ENCODE results near the gene SMARCD2.
A peak's percentile ranks its signal among the peaks of the same experiment; 100 is the strongest.

SMARCD2 gene

DNA sequence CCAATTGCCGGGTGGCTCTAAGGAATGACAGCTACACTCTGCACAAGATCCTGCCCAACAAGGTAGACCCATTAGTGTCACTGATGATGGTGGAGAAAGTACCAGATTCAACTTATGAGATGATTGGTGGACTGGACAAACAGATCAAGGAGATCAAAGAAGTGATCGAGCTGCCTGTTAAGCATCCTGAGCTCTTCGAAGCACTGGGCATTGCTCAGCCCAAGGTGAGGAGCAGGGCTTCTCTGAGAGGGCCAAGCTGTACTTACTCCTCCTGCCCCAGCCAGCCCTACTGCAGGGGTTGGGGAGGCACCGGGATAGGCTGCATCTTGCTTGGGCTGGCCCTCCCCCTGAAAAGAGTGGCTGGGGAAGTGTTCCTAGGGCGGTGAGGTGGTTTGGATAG is 12.2 kb downstream of the SMARCD2 start:
- no peak overlapping the region for H3K4me3 ChIP-seq
- H3K27me3 ChIP-seq = no peaks in the 10 kb centered on the region
- no peak overlapping the region for H3K27ac ChIP-seq
- peaks cover 60% of the 10 kb centered on the region for H4K20me1 ChIP-seq
- H3K36me3 ChIP-seq = peaks cover 75% of the 10 kb centered on the region
- H3K9ac ChIP-seq = no peak overlapping the region
- H3K4me1 ChIP-seq = peaks cover 77% of the 10 kb centered on the region
- TF ChIP-seq Cebpa-rat (IDR thresholded peaks at IDR 0.05) = no peak
- H3K9me3 ChIP-seq = no peaks in the 10 kb centered on the region
- no peak overlapping the region for H3K4me2 ChIP-seq

DNA sequence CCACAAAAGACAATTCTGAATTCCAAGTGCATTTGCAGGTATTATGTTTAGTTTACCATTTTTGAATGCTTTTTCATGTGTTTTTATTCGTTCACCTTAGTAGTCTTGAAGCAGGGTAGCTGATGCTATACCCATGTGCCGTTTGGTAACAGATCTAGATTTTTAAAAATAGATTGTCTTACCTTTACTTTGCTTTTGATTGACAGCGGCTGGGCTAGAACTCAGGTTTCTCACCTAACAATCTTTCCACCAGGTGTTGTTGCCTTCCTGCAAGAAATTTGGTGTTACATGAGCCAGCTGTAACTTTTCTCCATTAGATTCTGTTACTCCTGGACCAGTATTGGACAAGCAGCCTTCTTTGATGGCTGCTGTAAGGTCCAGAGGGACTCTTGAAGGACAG is 13.5 kb downstream of the SMARCD2 start:
- no peak overlapping the region; the same call in 1 of the 2 replicates for H3K9ac ChIP-seq
- H3K9me3 ChIP-seq = no peaks in the 10 kb centered on the region
- no peaks in the 10 kb centered on the region for H3K27me3 ChIP-seq
- no peak for TF ChIP-seq Cebpa-rat (IDR thresholded peaks at IDR 0.05)
- H3K36me3 ChIP-seq = peaks cover 75% of the 10 kb centered on the region
- peak overlapping the region; percentile 86 for H3K4me3 ChIP-seq
- H4K20me1 ChIP-seq = peaks cover 52% of the 10 kb centered on the region
- H3K27ac ChIP-seq = no peak overlapping the region
- H3K4me1 ChIP-seq = peaks cover 77% of the 10 kb centered on the region
- H3K4me2 ChIP-seq = peak overlapping the region; percentile 90

DNA sequence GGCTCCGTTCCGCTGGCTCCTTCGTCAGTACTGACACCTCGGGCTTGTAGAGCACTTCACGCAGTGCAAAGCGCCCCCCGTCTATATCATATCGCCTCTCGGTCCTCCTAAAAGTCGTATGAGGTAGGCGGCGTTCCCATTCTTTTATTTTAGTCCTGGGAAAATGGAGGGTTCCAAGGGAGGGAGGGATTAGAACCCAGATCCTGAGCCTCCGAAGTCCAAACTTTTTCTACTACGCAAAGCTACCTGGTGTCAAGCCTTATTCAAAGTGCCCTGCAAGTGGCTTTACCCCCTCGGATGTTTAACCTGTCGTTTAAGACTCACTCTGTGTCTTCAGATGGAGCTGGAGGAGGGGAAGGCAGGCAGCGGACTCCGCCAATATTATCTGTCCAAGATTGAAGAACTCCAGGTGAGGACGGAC is 14.7 kb downstream of the SMARCD2 start:
- Histone ChIP-seq H3K4me3 (peak overlapping the region; percentile 86), H3K4me1 (peaks cover 77% of the 10 kb centered on the region), H3K4me2 (peak overlapping the region; percentile 90), H3K27ac (peak overlapping the region; percentile 96), H3K27me3 (no peaks in the 10 kb centered on the region), H4K20me1 (peaks cover 49% of the 10 kb centered on the region), H3K9me3 (no peaks in the 10 kb centered on the region), H3K36me3 (peaks cover 75% of the 10 kb centered on the region), H3K9ac (peak overlapping the region; percentile 91)
- TF ChIP-seq Cebpa-rat (IDR thresholded peaks at IDR 0.05) = no peak

DNA sequence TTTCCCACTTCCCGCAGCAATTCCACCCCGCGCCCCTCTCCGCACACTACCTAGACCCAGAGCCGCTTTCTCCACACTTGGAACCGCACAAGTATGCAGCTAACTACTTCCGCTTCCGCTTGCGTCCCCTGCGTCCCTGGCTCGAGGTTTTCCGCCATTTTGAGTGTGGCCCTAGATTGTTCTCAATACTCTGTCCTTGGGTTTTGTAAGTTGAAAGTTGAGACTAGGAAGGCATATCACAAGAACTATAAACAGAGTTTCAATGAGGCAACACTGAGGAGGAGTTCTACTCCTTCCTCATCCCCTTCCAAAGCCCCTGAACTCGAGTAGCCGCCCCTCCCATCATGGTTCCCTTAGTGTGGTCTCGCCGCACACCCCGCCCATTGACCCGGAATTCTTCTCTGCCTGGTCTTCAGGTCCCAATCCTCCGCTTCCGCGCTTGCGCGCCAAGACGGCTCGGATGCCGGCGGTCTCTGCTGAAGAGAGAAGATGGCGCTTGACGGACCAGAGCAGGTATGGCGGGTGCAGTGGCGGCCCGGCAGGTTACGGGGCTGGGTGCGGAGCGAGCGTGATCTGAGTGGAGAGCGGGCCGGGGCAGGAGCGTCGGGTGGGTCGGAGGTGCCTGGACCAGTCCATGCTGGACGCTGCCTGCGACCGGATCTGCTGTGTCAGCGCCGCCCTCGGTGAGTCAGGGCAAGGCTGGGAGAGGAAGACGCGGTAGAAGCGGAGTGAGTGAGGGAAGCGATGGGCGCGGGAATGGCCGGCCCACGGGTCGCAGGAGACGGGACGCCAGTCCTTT is 15.3 kb downstream of the SMARCD2 start, which contains the start of the genes FTSJ3 and PSMC5:
Gene FTSJ3 (minus strand): TSS at position 662 of the 799 bp plus-strand sequence. CDS start 761 bp downstream, outside the sequence.
Gene PSMC5 (plus strand): TSS at position 430 of the 799 bp plus-strand sequence. CDS start 60 bp downstream, at position 490.
- H3K4me3 ChIP-seq = peak within 1 kb of the TSS; percentile 86
- no peak for TF ChIP-seq Cebpa-rat (IDR thresholded peaks at IDR 0.05)
- H3K27ac ChIP-seq = peak within 1 kb of the TSS; percentile 96
- no peaks in the 10 kb centered on the region for H3K9me3 ChIP-seq
- peak within 1 kb of the TSS; percentile 91 for H3K9ac ChIP-seq
- H3K4me2 ChIP-seq = peak within 1 kb of the TSS; percentile 93
- H3K36me3 ChIP-seq = peaks cover 75% of the 10 kb centered on the region
- H3K27me3 ChIP-seq = no peaks in the 10 kb centered on the region
- H3K4me1 ChIP-seq = peaks cover 77% of the 10 kb centered on the region
- peaks cover 49% of the 10 kb centered on the region for H4K20me1 ChIP-seq

DNA sequence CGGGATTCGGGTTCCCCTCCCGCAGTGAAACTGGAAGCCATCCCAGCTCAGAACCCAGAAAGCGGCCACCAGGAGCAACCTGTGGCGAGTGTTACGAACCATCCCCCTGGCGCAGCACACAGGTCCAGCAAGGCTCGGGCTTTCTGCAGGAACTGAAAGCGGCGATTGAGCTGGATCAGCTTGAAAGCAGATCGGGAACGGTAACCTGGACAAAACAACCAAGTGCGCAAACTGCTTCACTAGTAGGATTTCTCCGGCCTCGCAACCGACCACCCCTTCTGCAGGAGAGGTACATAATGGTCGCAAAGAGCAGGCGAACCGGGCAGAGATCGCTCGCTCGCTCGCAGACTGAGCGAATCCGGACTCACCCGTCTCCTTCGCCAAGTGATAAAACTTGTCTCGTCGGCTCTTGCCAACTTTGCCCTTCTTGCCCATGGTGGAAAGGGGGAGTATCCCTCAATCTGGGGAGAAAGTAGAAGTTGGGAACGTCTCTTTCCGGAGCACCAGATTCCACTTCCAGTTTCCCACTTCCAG is 15.9 kb downstream of the SMARCD2 start:
- peaks cover 75% of the 10 kb centered on the region for H3K36me3 ChIP-seq
- H3K9me3 ChIP-seq = no peaks in the 10 kb centered on the region
- peak overlapping the region; percentile 86 for H3K4me3 ChIP-seq
- TF ChIP-seq Cebpa-rat (IDR thresholded peaks at IDR 0.05) = no peak
- peak overlapping the region; percentile 96 for H3K27ac ChIP-seq
- peaks cover 49% of the 10 kb centered on the region for H4K20me1 ChIP-seq
- H3K4me1 ChIP-seq = peaks cover 77% of the 10 kb centered on the region
- peak overlapping the region; percentile 93 for H3K4me2 ChIP-seq
- H3K9ac ChIP-seq = peak overlapping the region; percentile 91
- no peaks in the 10 kb centered on the region for H3K27me3 ChIP-seq

DNA sequence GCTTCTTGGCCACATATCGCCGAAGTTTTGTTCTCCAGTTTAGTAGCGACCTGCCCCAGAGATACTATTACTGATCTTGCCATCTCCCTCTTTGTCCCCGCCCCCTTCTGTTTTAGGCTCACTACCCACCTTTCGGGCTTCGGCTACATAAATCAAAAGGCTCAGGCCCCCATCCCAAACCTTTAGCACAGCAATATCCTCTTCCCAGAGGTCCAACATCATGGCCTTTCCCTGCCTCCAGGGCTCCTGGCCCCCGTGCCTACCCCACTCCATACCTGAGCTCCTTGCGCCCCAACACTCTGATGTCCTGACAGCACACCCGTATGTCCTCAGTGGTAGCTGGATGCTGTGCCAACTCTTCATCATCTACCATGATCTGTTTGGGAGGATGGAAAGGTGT is 18.1 kb downstream of the SMARCD2 start:
- Histone ChIP-seq H3K27me3 (no peaks in the 10 kb centered on the region), H3K4me2 (no peak overlapping the region), H3K4me3 (no peak overlapping the region), H3K36me3 (peaks cover 75% of the 10 kb centered on the region), H3K27ac (no peak overlapping the region), H3K4me1 (peaks cover 82% of the 10 kb centered on the region), H4K20me1 (peaks cover 54% of the 10 kb centered on the region), H3K9me3 (no peaks in the 10 kb centered on the region), H3K9ac (no peak overlapping the region)
- TF ChIP-seq Cebpa-rat (IDR thresholded peaks at IDR 0.05) = no peak

DNA sequence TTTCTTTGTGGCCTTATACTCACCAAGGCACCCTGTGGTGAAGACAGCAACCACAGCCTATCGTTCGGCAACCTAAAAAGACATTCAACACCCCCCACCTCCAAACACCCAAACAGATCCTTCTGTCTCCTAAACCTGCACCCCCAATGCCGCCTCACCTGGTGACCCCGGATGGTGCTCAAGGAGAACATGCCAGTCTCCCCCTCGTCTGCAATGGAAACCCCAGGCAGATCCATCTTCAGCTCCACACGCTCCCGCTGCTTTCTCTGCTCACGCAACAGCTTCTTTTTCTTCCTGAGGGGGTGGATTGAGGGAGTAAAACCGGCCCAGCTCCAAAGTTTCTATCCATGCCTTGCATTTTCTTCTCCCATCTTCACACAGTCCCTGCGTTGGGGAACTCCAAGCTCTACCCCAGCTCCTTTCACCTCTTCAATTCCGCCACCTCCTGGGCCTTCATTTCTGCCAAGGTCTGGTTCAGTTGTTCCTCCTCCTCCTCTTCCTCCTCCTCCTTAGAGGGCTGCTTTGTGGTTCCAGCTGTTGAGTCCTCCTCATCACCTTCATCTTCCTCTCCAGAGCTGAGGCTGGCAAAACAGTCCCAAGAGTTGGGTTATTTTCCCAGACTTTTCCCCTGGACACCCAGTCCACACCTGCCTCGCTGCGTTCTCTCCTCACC is 18.7 kb downstream of the SMARCD2 start:
- no peak for TF ChIP-seq Cebpa-rat (IDR thresholded peaks at IDR 0.05)
- H4K20me1 ChIP-seq = peaks cover 59% of the 10 kb centered on the region
- H3K27me3 ChIP-seq = no peaks in the 10 kb centered on the region
- no peak overlapping the region for H3K4me2 ChIP-seq
- no peak overlapping the region for H3K9ac ChIP-seq
- H3K4me3 ChIP-seq = no peak overlapping the region
- H3K36me3 ChIP-seq = peaks cover 75% of the 10 kb centered on the region
- no peak overlapping the region for H3K27ac ChIP-seq
- no peaks in the 10 kb centered on the region for H3K9me3 ChIP-seq
- H3K4me1 ChIP-seq = peaks cover 82% of the 10 kb centered on the region

DNA sequence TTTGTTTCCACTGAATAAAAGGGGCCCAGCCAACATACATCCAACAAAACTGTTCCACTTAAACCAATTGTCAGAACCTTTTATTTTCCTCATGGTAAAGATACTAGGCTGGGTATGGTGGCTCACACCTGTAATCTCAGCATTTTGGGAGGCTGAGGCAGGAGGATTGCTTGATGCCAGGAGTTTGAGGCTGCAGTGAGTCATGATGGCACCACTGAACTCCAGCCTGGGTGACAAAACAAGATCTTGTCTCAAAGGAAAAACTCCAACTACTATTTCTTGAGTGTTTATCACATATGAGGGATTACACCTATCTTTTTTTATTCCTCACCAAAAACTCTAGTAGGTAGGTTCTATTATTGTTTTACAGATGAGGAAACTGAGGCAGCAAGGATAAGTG is 19.9 kb downstream of the SMARCD2 start:
- Histone ChIP-seq H3K27me3 (no peaks in the 10 kb centered on the region), H3K4me1 (peaks cover 82% of the 10 kb centered on the region), H3K4me2 (peak overlapping the region; percentile 89; the same call in 1 of the 2 replicates), H3K9ac (no peak overlapping the region), H3K9me3 (no peaks in the 10 kb centered on the region), H3K36me3 (peaks cover 84% of the 10 kb centered on the region), H3K4me3 (no peak overlapping the region), H4K20me1 (peaks cover 64% of the 10 kb centered on the region), H3K27ac (no peak overlapping the region)
- TF ChIP-seq Cebpa-rat (IDR thresholded peaks at IDR 0.05) = no peak

DNA sequence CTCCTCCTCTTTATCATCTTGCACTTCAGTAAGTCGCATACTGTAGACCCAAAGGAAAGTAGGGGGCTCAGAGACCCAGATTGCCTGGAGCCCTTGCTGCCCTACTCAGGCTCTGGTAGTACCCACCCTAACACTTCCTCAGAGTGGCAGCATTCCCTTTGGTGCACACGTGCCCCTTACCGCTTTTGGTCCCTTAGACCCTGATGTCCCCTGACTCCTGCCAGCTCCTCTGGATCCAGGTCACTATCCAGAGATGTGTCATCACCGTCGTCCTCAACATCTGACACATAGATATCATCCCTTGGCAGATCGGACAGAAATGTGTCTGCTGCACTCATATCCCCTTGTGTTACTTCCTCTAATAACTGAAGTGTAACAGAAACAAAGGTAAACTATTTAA is 20.7 kb downstream of the SMARCD2 start:
- TF ChIP-seq Cebpa-rat (IDR thresholded peaks at IDR 0.05) = no peak
- H3K9ac ChIP-seq = peak overlapping the region; percentile 56
- peaks cover 67% of the 10 kb centered on the region for H4K20me1 ChIP-seq
- H3K4me1 ChIP-seq = peaks cover 82% of the 10 kb centered on the region
- peaks cover 91% of the 10 kb centered on the region for H3K36me3 ChIP-seq
- peak overlapping the region; percentile 89 for H3K4me2 ChIP-seq
- no peaks in the 10 kb centered on the region for H3K27me3 ChIP-seq
- no peaks in the 10 kb centered on the region for H3K9me3 ChIP-seq
- peak overlapping the region; percentile 47; the same call in 1 of the 2 replicates for H3K4me3 ChIP-seq
- H3K27ac ChIP-seq = peak overlapping the region; percentile 69

Measured in BLaER1 (cell line).